Measurements from ENCODE around the gene NFATC3. TPM values are rescaled to one million over a fixed set of nuclear protein-coding genes. Genes with fewer than 3 reads are reported as not detected.

NFATC3 gene
- total and polyA plus RNA-seq, 7 donors = 9.8 to 53.5 (median 42.7) TPM

DNA sequence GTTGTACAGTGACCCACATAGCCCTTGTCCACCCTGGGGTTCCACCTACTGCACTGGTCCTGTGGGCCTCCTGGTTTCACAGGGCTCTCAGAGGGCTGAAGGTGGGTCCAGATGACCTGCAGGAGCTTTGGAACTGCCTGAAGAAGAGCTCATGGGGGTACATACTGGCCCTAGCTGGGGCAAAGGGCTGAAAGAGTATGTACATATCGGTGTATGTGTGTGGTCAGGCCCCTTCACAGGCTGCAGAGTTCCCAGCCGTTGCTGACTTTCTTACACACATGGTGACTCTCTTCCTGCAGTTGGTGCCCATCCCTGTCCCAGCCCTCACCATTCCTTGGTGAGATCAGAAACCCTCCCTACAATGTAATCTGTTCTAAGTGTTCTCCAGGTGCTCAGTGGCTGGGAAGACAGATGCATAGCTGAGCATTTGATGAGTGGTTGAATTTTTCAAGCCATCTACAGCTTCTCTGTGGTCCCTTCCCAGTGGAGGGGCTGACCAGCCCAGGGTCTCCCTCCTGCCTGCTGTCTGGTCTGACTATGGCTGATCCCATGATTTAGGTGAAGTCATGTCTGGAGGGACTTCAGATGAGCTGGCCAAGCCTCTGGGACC is 2.4 kb upstream of the NFATC3 start:
- TF ChIP-seq CTCF (IDR thresholded peaks at IDR 0.05) = no peak
- Histone ChIP-seq H3K4me1 (peaks cover 48% of the 10 kb centered on the region), H3K36me3 (ENCODE audit: insufficient read depth in 1 of 2, low read depth in 1 of 2) (peaks cover 0 to 6% of the 10 kb centered on the region in 2 donors), H3K27me3 (ENCODE audit: insufficient read depth in 3 of 3, low read length in 2 of 3) (no peaks in the 10 kb centered on the region), H3K27ac (peak overlapping the region; percentile 90), H3K4me3 (no peak overlapping the region), H3K9me3 (no peaks in the 10 kb centered on the region)
- WGBS, 3 donors = 79 to 97% (median 86%) methylated on average over 2 of the region's 2 CpGs
- intact Hi-C loops (cut with DNase I) = no loop called here
- ATAC-seq (no peak), DNase-seq (no peak)

GRCh38 chr16:68083239-68083781 is 1.9 kb upstream of the NFATC3 start:
- 88 to 95% (median 91%) methylated on average over 4 of the region's 4 CpGs for WGBS, 3 donors
- Histone ChIP-seq H3K9me3 (no peaks in the 10 kb centered on the region), H3K27ac (peak overlapping the region; percentile 90), H3K4me1 (peaks cover 48% of the 10 kb centered on the region), H3K36me3 (ENCODE audit: insufficient read depth in 1 of 2, low read depth in 1 of 2) (peaks cover 0 to under 1% of the 10 kb centered on the region in 2 donors), H3K4me3 (no peak overlapping the region), H3K27me3 (ENCODE audit: insufficient read depth in 3 of 3, low read length in 2 of 3) (no peaks in the 10 kb centered on the region)
- DNase-seq = no peak
- intact Hi-C loops (cut with DNase I) = no loop called here
- no peak for TF ChIP-seq CTCF (IDR thresholded peaks at IDR 0.05)
- no peak for ATAC-seq

GRCh38 chr16:68083861-68084503 is 1.2 kb upstream of the NFATC3 start:
- ATAC-seq = peak in 2 of 4 donors; percentile 0
- Histone ChIP-seq H3K27me3 (ENCODE audit: insufficient read depth in 3 of 3, low read length in 2 of 3) (no peaks in the 10 kb centered on the region), H3K4me1 (peaks cover 50% of the 10 kb centered on the region), H3K36me3 (ENCODE audit: insufficient read depth in 1 of 2, low read depth in 1 of 2) (no peaks in the 10 kb centered on the region), H3K27ac (peak overlapping the region; percentile 90), H3K4me3 (peak overlapping the region; percentile 87), H3K9me3 (no peaks in the 10 kb centered on the region)
- WGBS, 3 donors = 28 to 43% (median 38%) methylated on average over 21 of the region's 21 CpGs
- no peak for TF ChIP-seq CTCF (IDR thresholded peaks at IDR 0.05)
- intact Hi-C loops (cut with DNase I) = no loop called here
- no peak for DNase-seq

DNA sequence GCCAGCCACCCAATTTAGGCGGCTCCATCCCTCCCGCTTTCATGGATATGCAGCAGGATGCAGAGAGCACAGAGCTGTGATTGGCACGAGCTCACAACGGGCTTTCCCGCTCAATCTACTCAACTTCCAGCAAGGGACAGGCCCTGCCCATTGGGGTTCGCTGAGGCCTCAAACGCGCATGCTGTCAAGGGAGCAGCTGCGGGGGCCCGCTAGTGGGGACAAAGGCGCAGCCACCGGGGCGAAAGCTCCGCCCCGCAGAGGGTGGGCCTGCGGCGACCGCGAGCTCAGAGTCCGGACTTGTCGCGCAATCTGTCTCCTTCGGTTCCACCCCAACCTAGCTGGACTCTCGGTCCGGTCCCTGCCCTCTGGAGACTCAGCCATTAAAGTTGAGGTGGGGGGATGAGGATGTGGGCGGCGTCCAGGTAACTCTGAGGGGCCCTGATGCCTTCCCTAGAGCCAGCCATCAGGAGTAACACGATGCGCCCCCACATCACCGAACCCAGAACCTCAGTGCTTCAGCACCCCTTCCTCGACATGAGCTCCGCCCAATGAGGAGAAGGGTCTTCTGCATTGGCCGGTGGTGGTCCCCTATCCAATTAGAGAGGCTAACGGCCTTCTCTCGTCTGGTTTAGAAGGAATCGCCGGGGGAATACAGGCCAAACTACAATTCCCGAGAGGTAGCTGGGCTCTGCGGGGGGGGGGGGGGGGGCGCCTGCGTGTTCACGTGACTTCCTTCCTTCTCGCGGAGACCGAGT is 489 bp upstream of the NFATC3 start:
- WGBS, 3 donors = 1 to 2% (median 2%) methylated on average over 36 to 45 of the region's 45 CpGs

More for the DNA sequence above, 489 bp upstream of the NFATC3 start:
- peak; percentile 91 to 95 for DNase-seq
- peak; percentile 17 for TF ChIP-seq CTCF (IDR thresholded peaks at IDR 0.05)
- intact Hi-C loops (cut with DNase I) = no loop called here
- Histone ChIP-seq H3K9me3 (no peaks in the 10 kb centered on the region), H3K36me3 (ENCODE audit: insufficient read depth in 1 of 2, low read depth in 1 of 2) (no peaks in the 10 kb centered on the region), H3K27me3 (ENCODE audit: insufficient read depth in 3 of 3, low read length in 2 of 3) (no peaks in the 10 kb centered on the region), H3K4me1 (peaks cover 53% of the 10 kb centered on the region), H3K4me3 (peak overlapping the region; percentile 87), H3K27ac (peak overlapping the region; percentile 90)
- ATAC-seq = peak; percentile 70 to 80 (median 76)

Measured in psoas muscle (tissue), 8 donors.